B cell (primary cell): ENCODE results near the gene GDE1. TPM values are rescaled to one million over a fixed set of nuclear protein-coding genes. Genes with fewer than 3 reads are reported as not detected.

Source experiments
- ATAC-seq: fragments of 200-7000 bp; cut with Tn5 transposase; one replicate; pipeline ENCODE4 v1.10.0; 2021; ENCODE audit warnings: low read depth, mild to moderate bottlenecking, moderate number of reproducible peaks, moderate library complexity
- CTCF ChIA-PET: fragments of 350-600 bp; sonication (Branson Sonifier 250); formaldehyde crosslinking; loops from one replicate; lab custom pipeline; 2021; ENCODE audit warnings: antibody characterized with exemption, inconsistent platforms; lab: Charles Lee
- POLR2A ChIA-PET: fragments of 350-600 bp; sonication (Branson Sonifier 250); formaldehyde crosslinking; loops from one replicate; lab custom pipeline; 2021; ENCODE audit warnings: antibody characterized with exemption; lab: Charles Lee
- DNase-seq: peaks from one replicate; pipeline ENCODE4 v3.0.0; 2013
- H2AFZ ChIP-seq: 2 replicates; pipeline ENCODE4 v1.6.1; 2012; ENCODE audit warnings: mild to moderate bottlenecking, low read depth, low read length; ENCODE audit not compliant: insufficient read depth, poor library complexity, severe bottlenecking
- H3K27ac ChIP-seq, 2 donors: 1 replicate in 1 of 2; 2 replicates in 1 of 2; pipeline ENCODE4 v1.5.1; 2012 to 2013; ENCODE audit warnings: low read length in 2 of 2, mild to moderate bottlenecking in 2 of 2, moderate library complexity in 1 of 2
- H3K27me3 ChIP-seq, 4 experiments: fragments of 200-600 bp in 1 of 4; sonication (generic) in 1 of 4; replicated peaks in 1 of 4; 1 replicate in 2 of 4; 2 replicates in 2 of 4; pipeline versions ENCODE4 v1.6.1 to v1.7.0; 2013 to 2016; ENCODE audit warnings: low read length in 3 of 4, mild to moderate bottlenecking in 2 of 4, mixed read lengths in 1 of 4, moderate library complexity in 1 of 4; ENCODE audit not compliant: insufficient read depth in 4 of 4, control insufficient read depth in 3 of 4; ENCODE audit errors: control extremely low read depth in 1 of 4
- H3K36me3 ChIP-seq, 2 experiments: replicated peaks in 1 of 2; 1 replicate in 1 of 2; 2 replicates in 1 of 2; pipeline versions ENCODE4 v1.6.1 to v1.7.1; 2013; ENCODE audit warnings: low read length in 1 of 2; ENCODE audit not compliant: insufficient read depth in 2 of 2, control insufficient read depth in 1 of 2; ENCODE audit errors: control extremely low read depth in 1 of 2, extremely low read depth in 1 of 2
- H3K4me1 ChIP-seq, 2 donors: fragments of 200-600 bp in 1 of 2; sonication (generic) in 1 of 2; 1 replicate in 1 of 2; 2 replicates in 1 of 2; pipeline versions ENCODE4 v1.5.1 to v1.6.1; 2013 to 2017; ENCODE audit warnings: low read length in 2 of 2; ENCODE audit not compliant: control insufficient read depth in 2 of 2, insufficient read depth in 2 of 2
- H3K4me2 ChIP-seq: replicated peaks from 2 replicates; pipeline ENCODE3; 2012; ENCODE audit warnings: mild to moderate bottlenecking, low read depth, low read length; ENCODE audit not compliant: poor library complexity, severe bottlenecking
- H3K4me3 ChIP-seq, 5 experiments: fragments of 200-600 bp in 1 of 5; sonication (generic) in 1 of 5; 1 replicate in 3 of 5; 2 replicates in 2 of 5; pipeline versions ENCODE4 v1.5.1 to v1.7.0; 2011 to 2016; ENCODE audit warnings: low read length in 4 of 5, mild to moderate bottlenecking in 4 of 5, low read depth in 2 of 5, control low read depth in 1 of 5, moderate library complexity in 1 of 5; ENCODE audit not compliant: insufficient read depth in 1 of 5; ENCODE audit errors: control extremely low read depth in 1 of 5, extremely low read depth in 1 of 5
- H3K79me2 ChIP-seq: fragments of 200-600 bp; sonication (generic); one replicate; pipeline ENCODE4 v1.6.0; 2016; ENCODE audit warnings: low read length; ENCODE audit not compliant: control insufficient read depth, insufficient read depth
- H3K9ac ChIP-seq: fragments of 200-600 bp; sonication (generic); 2 replicates; pipeline ENCODE4 v1.6.1; 2017; ENCODE audit warnings: mild to moderate bottlenecking, low read length, moderate library complexity
- H3K9me3 ChIP-seq, 3 donors: one replicate each; pipeline versions ENCODE4 v1.6.1 to v1.7.1; 2013; ENCODE audit warnings: low read length in 2 of 3; ENCODE audit not compliant: control insufficient read depth in 2 of 3, insufficient read depth in 1 of 3; ENCODE audit errors: control extremely low read depth in 1 of 3
- H4K20me1 ChIP-seq: 2 replicates; pipeline ENCODE4 v1.6.0; 2012; ENCODE audit warnings: mild to moderate bottlenecking, low read length; ENCODE audit not compliant: insufficient read depth, control insufficient read depth, poor library complexity, severe bottlenecking
- H3K27ac Mint-ChIP-seq: one replicate; pipeline ENCODE4 v1.8.0; 2021; ENCODE audit warnings: mixed read lengths
- H3K27me3 Mint-ChIP-seq: one replicate; pipeline ENCODE4 v1.8.0; 2021; ENCODE audit warnings: mixed read lengths
- H3K4me1 Mint-ChIP-seq: one replicate; pipeline ENCODE4 v1.8.0; 2021; ENCODE audit warnings: mixed read lengths
- H3K4me3 Mint-ChIP-seq: one replicate; pipeline ENCODE4 v1.8.0; 2021; ENCODE audit warnings: mixed read lengths
- H3K9me3 Mint-ChIP-seq: one replicate; pipeline ENCODE4 v1.8.0; 2022; ENCODE audit warnings: mixed read lengths; ENCODE audit not compliant: insufficient read depth
- CTCF ChIP-seq: fragments of 200-600 bp; IDR thresholded peaks from one replicate; pipeline ENCODE4 v1.8.0; 2022; ENCODE audit warnings: antibody characterized with exemption, mild to moderate bottlenecking
- EZH2 ChIP-seq: IDR thresholded peaks from 2 replicates; pipeline ENCODE4 v1.6.1; 2012; ENCODE audit warnings: borderline replicate concordance, low read depth, mild to moderate bottlenecking, moderate library complexity, low read length; ENCODE audit not compliant: insufficient read depth, poor library complexity, severe bottlenecking
- WGBS: methylation state at CpG from one replicate; pipeline ENCODE4 v1.1.5; 2013; ENCODE audit warnings: missing lambda C conversion rate; ENCODE audit not compliant: insufficient coverage; 5-methylcytosine and 5-hydroxymethylcytosine counted together
- intact Hi-C: fragments of 100-400 bp; cut with micrococcal nuclease; formaldehyde crosslinking; loops from one replicate; pipeline ENCODE4 v1.10.0; 2022
- polyA plus RNA-seq: library from polyadenylated mRNA; depleted of rRNA; stranded (reverse); fragments of >200 nt; gene quantifications from 2 replicates; pipeline ENCODE4 v1.2.3, GENCODE V29; 2012
- total RNA-seq, 2 donors: library from RNA; stranded (reverse); fragments of 120-200 nt in 1 of 2; gene quantifications; 1 replicate in 1 of 2; 2 replicates in 1 of 2; pipeline versions ENCODE4 v1.2.3 to v1.2.4, GENCODE V29; 2013 to 2022

GDE1 gene
- total and polyA plus RNA-seq, 2 donors (not counting 1 experiment from before 2014, with no cell fraction given): 10.0 to 25.3 TPM

GRCh38 chr16:19560078-19560477 is 38.2 kb upstream of the GDE1 start:
- peaks cover 18% of the 10 kb centered on the region for H3K4me1 Mint-ChIP-seq
- Histone ChIP-seq H3K36me3 (no peaks in the 10 kb centered on the region), H3K9me3 (peaks cover 0 to 7% (median 0%) of the 10 kb centered on the region in 3 donors), H3K4me1 (peaks cover 5 to 10% of the 10 kb centered on the region in 2 donors), H2AFZ (no peak overlapping the region), H3K4me2 (no peak overlapping the region), H3K4me3 (no peak overlapping the region), H3K27ac (no peak overlapping the region), H3K9ac (no peak overlapping the region), H3K79me2 (peaks cover 13% of the 10 kb centered on the region), H4K20me1 (peaks cover 3% of the 10 kb centered on the region), H3K27me3 (no peaks in the 10 kb centered on the region)
- no peaks in the 10 kb centered on the region for H3K9me3 Mint-ChIP-seq
- WGBS: 100% methylated on average over 1 of the region's 4 CpGs
- no peaks in the 10 kb centered on the region for H3K27me3 Mint-ChIP-seq
- intact Hi-C loops: no loop called here
- POLR2A ChIA-PET: no interaction called here
- H3K27ac Mint-ChIP-seq: no peak overlapping the region
- ATAC-seq: no peak
- CTCF ChIA-PET: interaction anchor here (0.8 to 6.3 kb wide), 6 partner anchors 13 to 826 kb away, joined by 3 to 55 read pairs (median 4); partner anchors contain the start of gene GDE1
- no peak for DNase-seq
- TF ChIP-seq EZH2: no peak
- no peak for TF ChIP-seq CTCF
- H3K4me3 Mint-ChIP-seq: no peak overlapping the region

- Mint-ChIP-seq H3K9me3 (no peaks in the 10 kb centered on the region), H3K27ac (no peak overlapping the region), H3K27me3 (no peaks in the 10 kb centered on the region), H3K4me1 (peaks cover 22% of the 10 kb centered on the region), H3K4me3 (no peak overlapping the region)
- Histone ChIP-seq H2AFZ (peak overlapping the region; percentile 13), H3K79me2 (peaks cover 13% of the 10 kb centered on the region), H4K20me1 (peaks cover 3% of the 10 kb centered on the region), H3K27ac (no peak overlapping the region), H3K4me2 (no peak overlapping the region), H3K27me3 (no peaks in the 10 kb centered on the region), H3K36me3 (no peaks in the 10 kb centered on the region), H3K4me3 (no peak overlapping the region), H3K9me3 (peaks cover 0 to 7% (median 0%) of the 10 kb centered on the region in 3 donors), H3K4me1 (peaks cover 5 to 17% of the 10 kb centered on the region in 2 donors), H3K9ac (no peak overlapping the region)
- CTCF ChIA-PET: interaction anchor here (0.6 to 6.3 kb wide), 9 partner anchors 14 to 826 kb away, joined by 3 to 55 read pairs (median 4); partner anchors contain the start of genes CCP110 and GDE1
- ATAC-seq (no peak), DNase-seq (peak; percentile 72)
- intact Hi-C loops: loop anchor here (10.0 kb wide), 1 partner anchor 1345 kb away; the partner anchor contains the start of genes DCUN1D3 and LYRM1
- 100% methylated on average over 1 of the region's 10 CpGs for WGBS
- TF ChIP-seq CTCF (peak; percentile 82), EZH2 (no peak)
- POLR2A ChIA-PET: no interaction called here
Measured at GRCh38 chr16:19559242-19559910, 37.5 kb upstream of the GDE1 start.
